HG03378 (cell line): Measurements from ENCODE around the gene PXDN.
"Not testable (repeated sequence)": the region's sequence is repeated elsewhere in the genome, so short reads cannot be mapped to it uniquely, and the experiment has no call there.

Source experiments
- ATAC-seq: cut with Tn5 transposase; IDR thresholded peaks from one replicate; pipeline ENCODE4 v1.9.1; 2021; ENCODE audit warnings: mild to moderate bottlenecking, moderate library complexity; ENCODE audit not compliant: unreplicated experiment

The PXDN gene

GRCh38 chr2:1708476-1709334 lies 35.6 kb downstream of the PXDN start:
- no peak for ATAC-seq

GRCh38 chr2:1707771-1708418 lies 36.4 kb downstream of the PXDN start:
- no peak for ATAC-seq

GRCh38 chr2:1706089-1706841 lies 38.0 kb downstream of the PXDN start:
- ATAC-seq: not testable (repeated sequence)

GRCh38 chr2:1705557-1706076 lies 38.7 kb downstream of the PXDN start:
- no peak for ATAC-seq

GRCh38 chr2:1704631-1705556 lies 39.4 kb downstream of the PXDN start:
- no peak for ATAC-seq

GRCh38 chr2:1702186-1702565 lies 42.1 kb downstream of the PXDN start:
- no peak for ATAC-seq

- no peak for ATAC-seq
These were observed 42.6 kb downstream of the PXDN start for GRCh38 chr2:1701556-1702185.

- no peak for ATAC-seq
These were observed 43.3 kb downstream of the PXDN start for GRCh38 chr2:1701020-1701419.

GRCh38 chr2:1700427-1700826 lies 43.9 kb downstream of the PXDN start:
- not testable (repeated sequence) for ATAC-seq

GRCh38 chr2:1698188-1698945 lies 45.9 kb downstream of the PXDN start:
- ATAC-seq: no peak

GRCh38 chr2:1697601-1698000 lies 46.7 kb downstream of the PXDN start:
- no peak for ATAC-seq

GRCh38 chr2:1696472-1696871 lies 47.8 kb downstream of the PXDN start:
- ATAC-seq: no peak

GRCh38 chr2:1694371-1695271 lies 49.7 kb downstream of the PXDN start:
- no peak for ATAC-seq

- ATAC-seq: no peak
These were observed 50.6 kb downstream of the PXDN start for GRCh38 chr2:1693723-1694122.

- no peak for ATAC-seq
These were observed 52.0 kb downstream of the PXDN start for GRCh38 chr2:1692342-1692741.

GRCh38 chr2:1691366-1691765 lies 52.9 kb downstream of the PXDN start:
- no peak for ATAC-seq

- no peak for ATAC-seq
These were observed 54.1 kb downstream of the PXDN start for GRCh38 chr2:1690056-1690775.
